ENCODE results near the gene OSMR. TPM values are rescaled to one million over a fixed set of nuclear protein-coding genes. Genes with fewer than 3 reads are reported as not detected.

OSMR gene
- total RNA-seq, 1 experiment from 2014 or later: 1.6 TPM

DNA sequence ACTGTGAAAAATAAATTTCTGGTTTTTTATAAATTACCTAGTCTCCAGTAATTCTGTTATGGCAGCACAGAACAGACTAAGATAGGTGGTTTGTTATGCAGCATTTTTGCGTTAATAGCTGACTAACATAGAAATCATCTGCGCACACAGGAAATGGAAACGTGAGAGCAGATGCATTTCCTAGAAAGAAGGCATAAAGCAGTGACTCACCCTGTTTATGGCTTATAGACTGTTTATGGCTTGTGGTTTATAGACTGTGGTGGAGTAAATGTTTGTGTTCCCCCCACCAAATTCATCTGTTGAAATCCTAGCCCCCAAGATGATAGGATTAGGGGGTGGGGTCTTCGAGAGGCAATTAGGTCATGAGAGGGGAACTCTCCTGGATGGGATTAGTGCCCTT lies 18.3 kb upstream of the OSMR start:
- Mint-ChIP-seq H3K4me1 (peaks cover 4 to 5% of the 10 kb centered on the region in 2 experiments; a peak in 3 of 4 replicates), H3K36me3 (ENCODE audit: insufficient read depth in 1 of 3, low read depth in 3 of 3) (peaks cover 0 to 2% (median 0%) of the 10 kb centered on the region in 3 experiments; a peak in 1 of 7 replicates), H3K9me3 (peaks cover 2 to 5% of the 10 kb centered on the region in 2 experiments; a peak in 3 of 5 replicates), H3K27ac (no peak overlapping the region), H3K4me3 (no peak overlapping the region), H3K27me3 (ENCODE audit: low read depth) (no peaks in the 10 kb centered on the region; the same call in 1 of the 2 replicates)
- no peaks in the 10 kb centered on the region for H3K23me2 ChIP-seq (ENCODE audit: insufficient read length, low read depth, low read length, poor library complexity, severe bottlenecking)
- no peak overlapping the region for H3K18ac ChIP-seq (ENCODE audit: insufficient read length, low read depth, low read length)
- no peak overlapping the region for H3K9ac ChIP-seq (ENCODE audit: extremely low read depth, insufficient read length, low read length)
- no peak overlapping the region for H3K4ac ChIP-seq (ENCODE audit: low read depth, low read length)
- H3T11ph ChIP-seq (ENCODE audit: low read length): no peak overlapping the region
- no peak overlapping the region for H2AFZ ChIP-seq (ENCODE audit: low read length)
- H2BK120ac ChIP-seq (ENCODE audit: low read depth, low read length, poor library complexity, severe bottlenecking): no peak overlapping the region
- WGBS (ENCODE audit: extremely low coverage, insufficient read length, low lambda C conversion rate): no CpG with 5 or more reads among the region's 4 CpGs
- H2BK15ac ChIP-seq (ENCODE audit: low read depth, low read length): no peak overlapping the region
- no peak overlapping the region for H3K14ac ChIP-seq (ENCODE audit: insufficient read depth, low read length)
- H3K4me2 ChIP-seq (ENCODE audit: insufficient read depth, insufficient read length, low read length): no peak overlapping the region
- H3K27ac ChIP-seq (ENCODE audit: insufficient read length, low read depth, low read length): no peak overlapping the region
- no peaks in the 10 kb centered on the region for H3K79me1 ChIP-seq (ENCODE audit: insufficient read depth, low read depth, low read length, poor library complexity, severe bottlenecking)
- no peaks in the 10 kb centered on the region for H3K79me2 ChIP-seq (ENCODE audit: insufficient read depth, low read length)
- no peak overlapping the region for H2BK20ac ChIP-seq (ENCODE audit: low read depth, low read length, poor library complexity, severe bottlenecking)
- H4K91ac ChIP-seq (ENCODE audit: insufficient read length, low read depth, low read length): no peak overlapping the region
- H2BK5ac ChIP-seq (ENCODE audit: insufficient read length, low read length): no peak overlapping the region
- no peaks in the 10 kb centered on the region for H3K27me3 ChIP-seq (ENCODE audit: insufficient read depth, low read length)
- DNase-seq: no peak
- no peak overlapping the region for H3K56ac ChIP-seq (ENCODE audit: insufficient read length, low read depth, low read length)
- no peak overlapping the region for H4K5ac ChIP-seq (ENCODE audit: insufficient read length, low read depth, low read length)
- no peak overlapping the region for H2AK5ac ChIP-seq (ENCODE audit: insufficient read length, low read length)
- no peak for TF ChIP-seq CTCF (conservative IDR thresholded peaks at IDR 0.05)
- H4K8ac ChIP-seq (replicated peaks; ENCODE audit: insufficient read length, low read depth, low read length): no peak overlapping the region
- H3K4me1 ChIP-seq (ENCODE audit: insufficient read depth, low read length): no peaks in the 10 kb centered on the region
- H4K20me1 ChIP-seq (ENCODE audit: control insufficient read depth, insufficient read depth, insufficient read length): no peaks in the 10 kb centered on the region
- no peaks in the 10 kb centered on the region for H3K9me3 ChIP-seq (ENCODE audit: control insufficient read depth, low read depth, low read length)
- H3K23ac ChIP-seq (ENCODE audit: insufficient read length, low read depth, low read length): no peak overlapping the region
- H2BK12ac ChIP-seq (ENCODE audit: insufficient read length, low read depth, low read length): no peak overlapping the region

Data from H9 (cell line).